HG03196 (cell line): ENCODE data around the gene GFI1.
"Not testable (repeated sequence)": the region's sequence is repeated elsewhere in the genome, so short reads cannot be mapped to it uniquely, and the experiment has no call there.

Source experiments
- ATAC-seq: cut with Tn5 transposase; IDR thresholded peaks from one replicate; pipeline ENCODE4 v1.9.1; 2021; ENCODE audit not compliant: unreplicated experiment

GFI1 gene

GRCh38 chr1:92486251-92487077, at the start of gene GFI1:
TSS of gene GFI1 (minus strand) at chr1:92486925. CDS start at chr1:92483487, 3,438 bp downstream.
- peak; percentile 30 for ATAC-seq

DNA sequence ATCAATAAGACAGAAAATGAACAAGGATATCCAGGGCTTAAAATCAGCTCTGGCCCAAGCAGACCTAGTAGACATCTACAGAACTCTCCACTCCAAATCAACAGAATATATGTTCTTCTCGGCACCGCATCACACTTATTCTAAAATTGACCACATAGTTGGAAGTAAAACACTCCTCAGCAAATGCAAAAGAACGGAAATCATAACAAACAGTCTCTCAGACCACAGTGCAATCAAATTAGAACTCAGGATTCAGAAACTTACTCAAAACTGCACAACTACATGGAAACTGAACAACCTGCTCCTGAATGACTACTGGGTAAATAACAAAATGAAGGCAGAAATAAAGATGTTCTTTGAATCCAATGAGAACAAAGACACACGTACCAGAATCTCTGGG, 45.6 kb upstream of the GFI1 start:
- ATAC-seq = not testable (repeated sequence)

- ATAC-seq = not testable (repeated sequence)
Measured at GRCh38 chr1:92531939-92532338, 45.2 kb upstream of the GFI1 start.

DNA sequence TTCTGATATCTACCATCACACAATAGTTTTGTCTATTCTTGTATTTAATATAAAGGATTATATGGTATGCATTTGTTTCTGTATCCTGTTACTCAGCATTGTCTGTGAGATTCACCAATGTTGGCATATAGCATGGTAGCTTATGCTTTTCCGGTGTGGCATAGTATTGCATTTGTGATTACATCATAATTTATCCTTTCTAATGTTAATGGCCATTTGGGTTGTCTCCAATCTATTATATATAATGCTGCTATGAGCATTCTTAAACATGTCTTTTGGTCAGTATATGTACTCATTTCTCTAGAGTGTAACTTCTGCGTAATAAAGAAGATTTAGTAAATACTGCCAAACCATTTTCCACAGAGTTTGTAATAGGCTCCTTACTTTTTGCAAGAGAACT, 40.9 kb upstream of the GFI1 start:
- ATAC-seq = no peak

DNA sequence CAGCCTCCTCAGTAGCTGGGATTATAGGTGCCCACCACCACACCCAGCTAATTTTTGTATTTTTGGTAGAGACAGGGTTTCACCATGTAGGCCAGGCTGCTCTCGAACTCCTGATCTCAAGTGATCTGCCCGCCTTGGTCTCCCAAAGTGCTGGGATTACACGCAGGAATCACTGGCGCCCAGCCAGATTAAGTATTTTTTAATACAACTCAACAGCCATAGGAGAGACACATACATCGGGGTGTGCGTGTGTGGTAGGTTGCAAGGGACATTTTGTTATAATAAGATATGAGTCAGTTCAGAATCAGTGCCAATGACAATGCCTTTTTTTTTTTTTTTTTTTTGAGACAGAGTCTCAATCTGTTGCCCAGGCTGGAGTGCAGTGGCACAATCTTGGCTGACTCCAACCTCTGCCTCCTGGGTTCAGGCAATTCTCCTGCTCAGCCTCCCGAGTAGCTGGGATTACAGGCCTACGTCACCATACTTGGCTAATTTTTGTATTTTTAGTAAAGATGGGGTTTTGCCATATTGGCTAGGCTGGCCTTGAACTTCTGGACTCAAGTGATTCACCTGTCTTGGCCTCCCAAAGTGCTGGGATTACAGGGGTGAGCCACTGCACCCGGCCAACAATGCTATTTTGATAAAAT, 38.3 kb upstream of the GFI1 start:
- not testable (repeated sequence) for ATAC-seq

DNA sequence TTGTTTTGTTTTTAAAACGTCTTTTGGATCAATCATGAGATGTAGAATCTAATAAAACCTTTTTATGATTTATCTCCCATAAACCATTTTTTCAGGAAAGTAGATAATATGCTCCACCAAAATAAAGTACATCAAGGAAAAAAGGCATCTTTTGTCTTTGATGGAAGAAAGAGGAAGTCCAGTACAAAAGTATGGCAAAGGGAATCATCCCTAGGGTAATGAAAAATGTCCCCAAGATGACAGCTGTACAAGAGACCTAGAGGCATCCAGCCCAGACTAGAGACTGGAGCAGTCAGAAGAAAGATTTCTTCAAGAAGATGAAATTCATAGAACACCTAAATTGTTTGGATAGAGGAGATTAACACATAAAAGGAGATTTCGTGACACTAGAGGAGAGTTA, 32.3 kb upstream of the GFI1 start:
- no peak for ATAC-seq

- ATAC-seq = no peak
Measured at GRCh38 chr1:92516574-92516973, 29.8 kb upstream of the GFI1 start.

GRCh38 chr1:92515796-92516201, 29.1 kb upstream of the GFI1 start:
- ATAC-seq = no peak

DNA sequence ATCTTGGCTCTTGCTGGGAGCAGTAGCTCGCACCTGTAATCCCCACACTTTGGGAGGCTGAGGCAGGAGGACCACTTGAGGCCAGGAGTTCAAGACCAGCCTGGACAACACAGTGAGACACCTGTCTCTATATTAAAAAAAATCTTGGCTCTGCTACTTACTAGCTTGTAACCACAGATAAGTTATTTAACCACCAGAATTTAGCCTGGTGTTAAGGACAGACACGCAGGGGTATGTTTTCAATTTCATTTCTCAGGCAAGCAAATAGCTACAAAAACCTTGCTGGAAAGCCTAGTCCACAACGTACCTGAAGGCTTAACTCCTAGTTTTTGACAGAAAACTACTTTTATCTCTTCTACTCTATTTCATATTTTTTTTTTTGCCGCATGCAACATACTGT, 24.8 kb upstream of the GFI1 start:
- peak; percentile 67 for ATAC-seq

GRCh38 chr1:92509619-92510018, 22.9 kb upstream of the GFI1 start:
- ATAC-seq = peak; percentile 55

- no peak for ATAC-seq
Measured at GRCh38 chr1:92505015-92505692, 18.4 kb upstream of the GFI1 start.

DNA sequence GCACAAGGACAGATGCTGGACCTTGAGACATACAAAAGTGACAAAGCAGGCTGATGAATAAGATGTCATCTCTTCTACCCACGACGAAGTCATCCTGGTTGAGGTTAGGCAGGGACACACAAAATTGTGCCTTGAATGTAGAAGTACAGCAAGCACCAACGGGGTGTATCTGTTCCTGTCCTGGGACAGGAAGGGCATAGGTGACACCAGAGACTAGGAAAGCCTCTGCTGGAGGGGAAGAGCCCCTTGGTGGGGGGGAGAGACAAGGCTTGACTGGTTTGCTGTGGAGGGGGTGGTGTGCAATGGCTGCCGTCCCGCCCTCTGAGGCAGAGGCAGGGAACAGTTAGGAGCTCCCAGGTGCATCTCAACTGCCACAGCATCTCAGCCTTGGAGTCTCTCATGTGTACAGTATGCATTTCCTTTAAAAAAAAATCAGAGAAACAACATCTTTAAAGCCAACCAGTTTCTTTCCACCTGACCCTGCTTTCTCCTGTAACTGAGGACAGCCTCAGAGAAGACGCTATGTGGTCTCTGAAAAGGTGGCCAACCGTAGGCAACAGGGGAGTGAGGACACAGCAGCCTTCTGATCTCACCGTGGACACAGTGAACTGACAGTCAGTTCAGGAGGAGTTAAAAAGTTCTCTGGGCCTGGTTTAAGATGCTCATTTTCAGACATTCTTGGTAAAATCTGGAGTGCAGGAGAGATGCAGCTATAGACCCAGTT, 17.7 kb upstream of the GFI1 start:
- ATAC-seq = no peak

- no peak for ATAC-seq
Measured at GRCh38 chr1:92503926-92504285, 17.2 kb upstream of the GFI1 start.

DNA sequence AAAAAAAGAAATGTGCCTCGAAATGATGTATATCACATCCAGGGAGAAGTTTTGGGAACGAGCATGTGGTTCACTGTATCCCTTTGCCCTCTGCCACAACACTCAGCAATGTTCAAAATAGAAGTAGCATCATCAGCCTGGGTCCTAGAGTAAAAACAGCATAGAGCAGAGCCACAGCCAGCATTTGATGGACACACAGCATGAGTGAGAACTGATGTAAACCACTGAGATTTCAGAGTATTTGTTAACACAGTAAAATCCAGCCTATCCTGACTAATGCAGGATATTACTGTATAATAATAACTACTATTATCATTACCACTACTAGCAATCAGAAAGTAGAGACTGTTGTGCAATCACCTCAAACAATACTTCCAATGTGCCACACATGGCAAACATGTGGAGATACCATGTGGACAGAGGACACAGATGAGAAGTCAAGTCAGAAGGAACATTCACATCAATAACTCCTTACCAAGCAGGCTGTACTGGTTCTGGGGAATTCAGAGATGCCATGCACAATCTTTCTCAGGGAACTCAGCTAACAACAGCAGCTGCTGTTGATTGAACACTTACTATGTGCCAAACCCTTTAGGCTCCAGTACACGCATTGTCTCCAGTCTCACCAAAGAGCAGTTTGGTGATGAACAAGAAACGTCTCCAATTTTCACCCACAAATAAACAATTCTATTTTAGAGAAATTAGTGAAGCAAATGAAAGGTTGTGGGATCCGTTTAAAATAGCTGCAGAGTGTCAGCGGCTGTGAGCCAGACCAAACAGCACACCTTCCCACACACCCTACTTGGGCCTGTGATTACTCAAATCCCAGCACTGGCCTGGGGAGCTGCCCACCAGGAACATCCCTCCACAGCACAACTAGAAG, 16.6 kb upstream of the GFI1 start:
- no peak for ATAC-seq

DNA sequence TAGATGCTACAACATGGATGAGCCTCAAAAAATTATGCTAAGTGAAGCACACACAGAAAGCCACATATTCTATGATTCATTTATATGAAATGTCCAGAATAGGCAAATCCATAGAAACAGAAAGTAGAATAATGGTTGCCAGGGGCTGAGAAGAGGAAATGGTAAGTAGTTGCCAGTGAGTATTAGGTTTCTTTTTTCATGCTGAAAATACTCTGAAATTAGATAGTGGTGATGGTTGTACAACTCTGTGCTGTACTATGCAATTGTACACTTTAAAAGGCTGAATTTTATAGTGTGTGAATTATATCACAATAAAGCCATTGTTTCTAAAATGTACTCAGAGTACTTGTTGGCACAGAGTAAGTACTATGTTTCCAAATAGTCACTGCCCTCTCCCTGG, 15.5 kb upstream of the GFI1 start:
- peak; percentile 51 for ATAC-seq

GRCh38 chr1:92500552-92500951, 13.8 kb upstream of the GFI1 start:
- ATAC-seq = no peak

DNA sequence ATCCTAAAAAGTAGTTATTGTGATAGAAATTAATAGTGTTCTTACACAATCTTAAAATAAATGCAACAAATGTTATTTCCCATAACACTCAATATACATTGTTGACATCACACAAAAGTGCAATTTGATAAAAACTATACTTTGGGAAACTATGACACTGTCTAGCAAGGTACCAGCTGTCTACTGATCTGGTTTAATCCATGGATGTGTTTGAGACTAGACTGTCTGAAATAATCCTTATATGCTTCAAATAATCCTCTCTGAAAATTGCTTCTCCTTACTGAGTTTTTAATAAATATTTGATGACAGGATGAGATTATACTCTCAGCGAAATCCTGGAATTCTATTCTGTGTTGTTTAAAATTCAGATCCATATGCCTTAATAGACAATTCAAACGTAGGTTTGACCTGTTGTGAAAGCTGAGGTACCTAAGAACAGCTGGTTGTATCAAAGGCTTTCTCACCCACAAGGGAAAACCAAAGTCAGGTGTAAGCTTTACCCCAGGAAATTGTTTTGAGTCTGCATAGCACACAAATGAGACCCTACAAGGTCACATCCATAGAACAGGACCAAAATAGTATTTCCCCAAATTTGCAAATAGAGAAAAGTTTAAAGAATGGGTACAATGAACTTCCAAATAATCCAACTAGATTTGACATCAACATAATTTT, 8.8 kb upstream of the GFI1 start:
- no peak for ATAC-seq

DNA sequence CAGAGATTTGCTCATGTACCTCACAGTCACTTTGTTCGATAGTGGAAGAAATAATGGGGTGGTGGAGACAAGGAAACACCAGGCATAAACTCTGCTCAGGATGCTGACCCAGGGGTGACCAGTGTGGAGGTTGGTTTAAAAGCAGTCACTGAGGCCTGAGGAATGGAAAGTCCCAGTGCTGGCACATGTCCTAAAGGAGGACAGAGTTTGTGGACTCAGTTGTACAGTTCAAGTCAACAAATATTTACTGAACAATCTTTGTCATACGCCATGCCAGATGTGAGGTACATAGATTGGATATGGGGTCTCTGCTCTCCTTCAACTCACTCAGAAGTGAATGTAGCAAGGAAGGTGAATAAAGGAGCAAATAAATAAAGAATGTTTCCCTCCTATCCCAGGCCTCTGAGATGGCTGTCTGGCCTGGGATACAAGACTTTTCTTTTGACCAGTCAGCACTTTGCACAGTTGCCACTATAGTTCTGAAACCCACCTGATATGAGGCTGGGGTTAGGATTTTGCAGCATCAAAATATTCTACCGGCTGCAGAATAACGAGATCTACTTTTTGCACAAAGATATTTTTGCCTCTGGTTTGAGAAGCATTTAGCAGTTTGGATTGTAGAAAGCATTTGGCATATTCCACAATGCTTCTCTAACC, 7.9 kb upstream of the GFI1 start:
- ATAC-seq = no peak

GRCh38 chr1:92493139-92493538, 6.4 kb upstream of the GFI1 start:
- ATAC-seq = no peak
